Thymus (tissue), 11 donors: ENCODE data around the gene PACRG. TPM values are rescaled to one million over a fixed set of nuclear protein-coding genes. Genes with fewer than 3 reads are reported as not detected.

Source experiments
- DNase-seq, 9 donors: peaks; one replicate each; pipeline ENCODE4 v3.0.0-alpha.2; 2013; ENCODE audit warnings: low spot score in 9 of 9, low read depth in 6 of 9, missing footprints in 1 of 9
- H3K27ac ChIP-seq, 2 donors: one replicate each; pipeline ENCODE4 v1.5.1; 2013; ENCODE audit warnings: control low read depth in 1 of 2, low read depth in 1 of 2, low read length in 1 of 2, mild to moderate bottlenecking in 1 of 2, moderate library complexity in 1 of 2
- H3K27me3 ChIP-seq, 2 donors: one replicate each; pipeline ENCODE4 v1.5.1; 2013; ENCODE audit warnings: low read length in 1 of 2; ENCODE audit not compliant: control insufficient read depth in 2 of 2, insufficient read depth in 1 of 2
- H3K36me3 ChIP-seq, 2 donors: one replicate each; pipeline ENCODE4 v1.5.1; 2013; ENCODE audit warnings: low read length in 1 of 2, mild to moderate bottlenecking in 1 of 2, moderate library complexity in 1 of 2; ENCODE audit not compliant: control insufficient read depth in 2 of 2, insufficient read depth in 2 of 2
- H3K4me1 ChIP-seq, 2 donors: one replicate each; pipeline ENCODE4 v1.5.1; 2013; ENCODE audit warnings: low read length in 2 of 2; ENCODE audit not compliant: control insufficient read depth in 2 of 2, insufficient read depth in 2 of 2
- H3K4me3 ChIP-seq, 2 donors: one replicate each; pipeline ENCODE4 v1.5.1; 2013; ENCODE audit warnings: low read length in 2 of 2, control low read depth in 1 of 2, mild to moderate bottlenecking in 1 of 2
- H3K9me3 ChIP-seq, 2 donors: one replicate each; pipeline ENCODE4 v1.5.1; 2013; ENCODE audit warnings: low read length in 1 of 2, mild to moderate bottlenecking in 1 of 2; ENCODE audit not compliant: control insufficient read depth in 2 of 2, insufficient read depth in 1 of 2
- WGBS: extraction: QIAGEN DNeasy Blood & Tissue Kit; methylation state at CpG from one replicate; pipeline ENCODE4 v1.1.7; 2013; 5-methylcytosine and 5-hydroxymethylcytosine counted together
- polyA plus RNA-seq: library from polyadenylated mRNA; stranded (reverse); fragments of 200-250 nt; gene quantifications from one replicate; pipeline ENCODE4 v1.2.3, GENCODE V29; 2013
- total RNA-seq: library from RNA; stranded (reverse); fragments of 120-200 nt; gene quantifications from one replicate; pipeline ENCODE4 v1.2.4, GENCODE V29; 2013
- donor health status: healthy.

Gene PACRG
- total and polyA plus RNA-seq, 2 donors = 0.42 to 0.62 TPM

DNA sequence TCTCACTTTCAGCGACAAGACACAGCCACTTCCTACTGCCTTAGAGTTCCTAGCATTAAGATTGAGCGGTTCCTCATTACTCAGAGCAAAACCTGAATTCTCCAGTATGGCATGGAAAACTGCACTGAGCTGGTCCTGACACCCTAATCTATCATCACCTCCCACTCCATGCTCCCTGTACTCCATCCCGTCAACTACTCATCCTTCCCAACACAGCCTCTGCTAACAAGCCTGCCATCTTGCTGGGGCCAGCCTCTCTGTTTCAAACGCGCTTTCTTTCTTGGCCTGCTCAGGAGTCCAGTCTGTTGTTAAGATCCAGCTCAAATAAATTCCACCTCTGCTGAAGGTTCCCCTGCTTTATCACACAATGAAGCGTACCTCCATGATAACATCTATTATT is 12.2 kb upstream of the PACRG start:
- Histone ChIP-seq H3K9me3 (peaks cover 0 to 3% of the 10 kb centered on the region in 2 donors), H3K27me3 (no peaks in the 10 kb centered on the region), H3K27ac (no peak overlapping the region), H3K4me3 (no peak overlapping the region), H3K36me3 (no peaks in the 10 kb centered on the region), H3K4me1 (no peaks in the 10 kb centered on the region)
- 94% methylated on average over 6 of the region's 6 CpGs for WGBS
- DNase-seq = no peak

DNA sequence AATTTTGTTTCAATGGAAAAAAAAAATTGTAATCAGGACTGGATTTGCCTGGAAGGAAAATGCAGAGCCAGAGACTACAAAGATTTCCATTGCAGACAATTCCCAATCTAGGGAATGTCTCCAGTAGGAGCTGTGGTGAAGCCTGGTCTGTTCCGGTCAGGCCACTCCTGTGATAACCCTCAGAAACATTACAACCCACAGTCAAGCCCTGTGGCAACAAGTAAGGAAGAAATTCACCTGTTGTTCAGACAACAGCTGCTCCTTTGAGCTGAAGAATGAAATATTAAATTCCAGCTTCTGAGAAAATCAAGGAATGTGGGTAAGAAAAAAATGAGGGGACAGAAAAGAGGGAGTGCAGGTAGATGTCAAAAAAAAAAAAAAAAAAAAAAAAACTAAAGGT is 8.2 kb upstream of the PACRG start:
- 96% methylated on average over 1 of the region's 1 CpG for WGBS
- no peak overlapping the region for H3K4me3 ChIP-seq
- no peaks in the 10 kb centered on the region for H3K27me3 ChIP-seq
- no peak for DNase-seq
- no peak overlapping the region for H3K27ac ChIP-seq
- H3K4me1 ChIP-seq = no peaks in the 10 kb centered on the region
- peaks cover 0 to 3% of the 10 kb centered on the region in 2 donors for H3K9me3 ChIP-seq
- H3K36me3 ChIP-seq = no peaks in the 10 kb centered on the region

DNA sequence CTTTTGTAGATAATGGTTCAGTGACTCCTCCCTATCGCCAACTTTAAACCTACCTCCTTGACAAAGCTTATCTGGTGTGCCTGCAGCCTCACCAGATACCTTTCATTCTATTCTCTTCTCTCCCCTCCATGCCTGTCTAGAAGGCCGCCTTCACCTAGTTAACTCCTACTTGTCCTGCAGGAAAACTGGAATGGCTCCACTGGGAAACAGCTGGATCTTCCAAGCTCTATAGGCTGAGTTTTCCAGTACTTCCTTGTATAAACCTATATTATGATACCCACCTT is 6.4 kb upstream of the PACRG start:
- H3K4me3 ChIP-seq = no peak overlapping the region
- H3K9me3 ChIP-seq = peaks cover 0 to 3% of the 10 kb centered on the region in 2 donors
- H3K27me3 ChIP-seq = no peaks in the 10 kb centered on the region
- DNase-seq = no peak
- no peaks in the 10 kb centered on the region for H3K4me1 ChIP-seq
- WGBS = 99% methylated on average over 2 of the region's 2 CpGs
- no peak overlapping the region for H3K27ac ChIP-seq
- no peaks in the 10 kb centered on the region for H3K36me3 ChIP-seq

DNA sequence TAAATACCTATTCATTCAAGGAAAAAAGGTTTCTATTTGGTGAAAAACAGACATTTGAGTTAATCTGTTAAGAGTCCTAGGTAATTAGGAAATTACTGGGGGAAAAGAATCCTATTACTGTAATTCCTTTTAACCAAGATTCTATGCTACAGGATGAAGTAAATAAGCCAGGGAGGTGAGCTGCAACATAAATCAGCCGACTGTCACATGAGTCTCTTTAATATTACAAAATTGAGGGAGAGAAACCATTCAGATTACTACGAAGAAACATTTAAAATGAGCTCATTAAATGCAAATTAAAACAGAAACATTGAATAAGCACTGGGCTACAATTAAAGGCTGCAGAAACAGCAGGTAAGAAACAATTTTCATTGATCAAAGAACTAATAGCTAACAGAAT is 5.5 kb upstream of the PACRG start:
- H3K4me1 ChIP-seq = no peaks in the 10 kb centered on the region

DNA sequence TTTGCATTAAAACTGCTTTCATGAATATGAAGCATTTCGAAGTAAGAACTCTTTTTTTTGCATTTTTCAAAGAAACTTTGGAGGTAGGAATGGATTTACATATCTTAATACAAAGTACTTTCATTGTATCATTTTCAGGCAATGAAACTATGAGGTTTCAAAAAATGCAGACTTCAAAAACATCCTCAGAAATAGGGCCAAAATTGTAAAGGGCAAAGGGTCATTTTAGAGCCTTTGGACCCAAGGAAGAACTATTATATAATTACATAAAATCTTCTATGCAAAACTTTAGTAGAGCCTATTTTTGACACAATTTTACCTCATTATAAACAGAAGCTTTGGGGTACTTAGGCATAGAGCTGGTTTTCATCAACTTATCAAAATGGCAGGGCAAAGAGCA is 5.1 kb upstream of the PACRG start:
- no peak overlapping the region for H3K27ac ChIP-seq
- H3K4me1 ChIP-seq = no peaks in the 10 kb centered on the region
- no peak for DNase-seq
- no peaks in the 10 kb centered on the region for H3K36me3 ChIP-seq
- H3K27me3 ChIP-seq = no peaks in the 10 kb centered on the region
- no peak overlapping the region for H3K4me3 ChIP-seq
- 86% methylated on average over 1 of the region's 1 CpG for WGBS
- H3K9me3 ChIP-seq = no peaks in the 10 kb centered on the region

More for the DNA sequence above, 5.5 kb upstream of the PACRG start:
- Histone ChIP-seq H3K4me3 (no peak overlapping the region), H3K27me3 (no peaks in the 10 kb centered on the region), H3K27ac (no peak overlapping the region), H3K36me3 (no peaks in the 10 kb centered on the region), H3K9me3 (no peaks in the 10 kb centered on the region)
- DNase-seq = no peak
- 91% methylated on average over 2 of the region's 2 CpGs for WGBS

DNA sequence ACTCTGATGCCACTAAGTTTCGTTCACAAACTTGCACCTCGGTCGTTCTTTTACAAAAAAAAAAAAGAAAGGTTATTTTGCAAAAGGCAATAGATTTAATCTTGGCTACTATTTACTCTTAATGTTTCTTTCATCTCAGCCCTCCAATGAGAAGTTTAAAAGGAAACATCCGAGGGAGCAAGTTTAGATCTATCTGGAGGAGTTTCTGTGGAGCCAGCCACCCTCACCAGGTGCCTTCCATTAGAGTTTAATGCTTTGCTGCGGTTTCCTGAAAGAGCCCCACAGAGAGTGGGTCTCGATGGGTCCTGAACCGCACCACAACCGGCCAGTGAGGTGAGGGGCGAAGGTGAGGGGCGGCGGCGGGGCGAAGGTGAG is 840 bp upstream of the PACRG start:
- no peaks in the 10 kb centered on the region for H3K27me3 ChIP-seq
- H3K27ac ChIP-seq = peak overlapping the region in 1 of 2 donors; percentile 15
- 9% methylated on average over 13 of the region's 13 CpGs for WGBS

DNA sequence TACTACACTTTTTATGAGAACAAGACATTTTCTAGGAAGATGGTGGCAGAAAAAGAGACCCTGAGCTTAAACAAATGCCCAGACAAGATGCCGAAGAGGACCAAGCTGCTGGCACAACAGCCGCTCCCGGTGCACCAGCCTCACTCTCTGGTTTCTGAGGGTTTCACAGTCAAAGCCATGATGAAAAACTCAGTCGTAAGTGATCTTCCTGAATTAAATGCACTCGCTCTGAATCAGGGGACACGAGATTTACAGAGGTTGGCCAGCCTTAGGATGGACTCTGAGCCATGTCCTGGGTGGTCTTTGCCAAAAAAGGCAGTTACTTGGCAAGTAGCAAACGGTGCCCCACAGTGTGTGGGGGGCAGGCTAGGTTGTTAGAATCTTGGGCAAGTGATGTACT is 423 bp downstream of the PACRG start:
- WGBS = 76% methylated on average over 7 of the region's 7 CpGs
- Histone ChIP-seq H3K9me3 (no peaks in the 10 kb centered on the region), H3K36me3 (no peaks in the 10 kb centered on the region), H3K4me1 (peaks cover 0 to 7% of the 10 kb centered on the region in 2 donors), H3K27ac (no peak overlapping the region), H3K4me3 (peak overlapping the region; percentile 60 to 82), H3K27me3 (no peaks in the 10 kb centered on the region)
- no peak for DNase-seq

More for the DNA sequence above, 840 bp upstream of the PACRG start:
- peaks cover 0 to 7% of the 10 kb centered on the region in 2 donors for H3K4me1 ChIP-seq
- no peaks in the 10 kb centered on the region for H3K9me3 ChIP-seq
- DNase-seq = peak in 2 of 9 donors; percentile 8 to 14
- peak overlapping the region; percentile 60 to 82 for H3K4me3 ChIP-seq
- no peaks in the 10 kb centered on the region for H3K36me3 ChIP-seq

DNA sequence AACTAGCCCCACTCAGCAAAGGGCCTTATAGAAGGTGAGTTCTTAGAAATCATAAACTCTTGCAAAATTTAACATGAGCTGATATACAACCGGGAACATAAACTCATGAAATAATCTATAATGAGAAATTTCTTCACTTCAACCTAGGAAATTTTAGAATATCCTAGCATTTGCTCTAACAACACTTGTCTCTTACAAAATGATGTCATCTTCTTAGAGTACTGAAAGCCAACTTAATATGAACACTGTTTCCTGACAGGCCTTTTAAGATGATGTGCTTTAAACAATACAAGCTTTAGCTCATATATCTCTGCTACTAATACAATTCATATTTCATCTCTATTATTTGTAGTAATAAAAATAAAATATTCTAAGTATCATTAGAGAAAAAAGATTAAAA is 932 bp downstream of the PACRG start:
- no peaks in the 10 kb centered on the region for H3K27me3 ChIP-seq
- H3K36me3 ChIP-seq = no peaks in the 10 kb centered on the region
- no peak overlapping the region for H3K27ac ChIP-seq
- H3K4me3 ChIP-seq = no peak overlapping the region
- DNase-seq = no peak
- WGBS = 99% methylated on average over 1 of the region's 1 CpG
- peaks cover 0 to 7% of the 10 kb centered on the region in 2 donors for H3K4me1 ChIP-seq
- H3K9me3 ChIP-seq = no peaks in the 10 kb centered on the region

DNA sequence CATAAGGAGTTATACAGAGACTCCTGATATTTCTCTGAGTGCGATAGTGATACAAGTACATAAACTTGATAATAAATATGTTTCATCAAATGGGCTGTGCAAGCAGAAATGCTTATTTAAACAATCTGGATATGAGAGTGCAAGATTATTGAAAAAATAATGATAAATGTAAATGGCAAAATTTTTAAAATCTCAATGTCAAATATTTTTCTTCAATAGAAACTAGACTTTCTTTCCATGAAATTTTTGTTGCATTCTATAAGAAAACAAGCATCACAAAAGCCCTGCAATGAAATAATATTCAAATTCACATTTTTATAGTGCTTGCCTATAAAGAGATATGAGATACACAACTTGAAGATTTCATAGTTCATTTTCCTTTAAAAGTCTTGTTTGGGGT is 2.7 kb downstream of the PACRG start:
- WGBS = 100% methylated on average over 1 of the region's 1 CpG
- H3K9me3 ChIP-seq = no peaks in the 10 kb centered on the region
- DNase-seq = no peak
- no peaks in the 10 kb centered on the region for H3K36me3 ChIP-seq
- no peak overlapping the region for H3K27ac ChIP-seq
- H3K4me1 ChIP-seq = peaks cover 0 to 7% of the 10 kb centered on the region in 2 donors
- no peaks in the 10 kb centered on the region for H3K27me3 ChIP-seq
- H3K4me3 ChIP-seq = no peak overlapping the region

- H3K36me3 ChIP-seq = no peaks in the 10 kb centered on the region
- WGBS = 81% methylated on average over 4 of the region's 4 CpGs
- H3K4me3 ChIP-seq = no peak overlapping the region
- H3K27me3 ChIP-seq = no peaks in the 10 kb centered on the region
- no peak overlapping the region for H3K27ac ChIP-seq
- no peak for DNase-seq
- H3K9me3 ChIP-seq = no peaks in the 10 kb centered on the region
- no peaks in the 10 kb centered on the region for H3K4me1 ChIP-seq
Observed at GRCh38 chr6:162733489-162733888, 5.7 kb downstream of the PACRG start.
